SK-N-MC (cell line): ENCODE data around the gene MEIOB.

Source experiments
- EZH2 ChIP-seq: fragments of 200-600 bp; sonication (generic); IDR thresholded peaks from one replicate; pipeline ENCODE4 v1.6.1; 2017; ENCODE audit warnings: antibody characterized with exemption
- FOXP2 ChIP-seq: optimal IDR thresholded peaks from 2 replicates; pipeline ENCODE3; 2011; ENCODE audit warnings: mild to moderate bottlenecking, moderate library complexity; ENCODE audit not compliant: insufficient read depth; ENCODE audit errors: extremely low read length, control extremely low read depth
- POLR2AphosphoS5 ChIP-seq: IDR thresholded peaks from 2 replicates; pipeline ENCODE4 v1.6.1; 2012; ENCODE audit warnings: mild to moderate bottlenecking, low read depth, low read length, borderline replicate concordance

DNA sequence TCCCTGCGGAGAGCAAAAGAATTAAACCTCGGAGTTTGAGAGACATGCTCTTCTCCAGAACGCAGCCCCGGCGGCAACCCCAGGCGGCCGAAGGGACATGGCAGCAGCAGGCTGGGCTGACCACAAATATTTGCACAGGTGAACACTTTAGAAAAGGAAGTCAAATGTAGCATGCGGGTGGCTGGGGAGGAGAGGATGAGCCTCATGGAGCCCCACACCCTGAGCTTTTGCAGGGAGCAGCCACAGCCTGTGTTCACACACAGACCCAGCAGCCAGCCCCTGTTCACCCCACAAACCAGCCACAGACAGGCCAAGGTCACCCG, 28.4 kb upstream of the MEIOB start:
- no peak for TF ChIP-seq EZH2
- no peak for TF ChIP-seq POLR2AphosphoS5
- no peak for TF ChIP-seq FOXP2
